GM12878 (cell line): ENCODE measurements around the gene ZNF688. TPM values are rescaled to one million over a fixed set of nuclear protein-coding genes. Genes with fewer than 3 reads are reported as not detected.
A peak's percentile ranks its signal among the peaks of the same experiment; 100 is the strongest.

Experiments used
- ATAC-seq: fragments of 200-7000 bp; cut with Tn5 transposase; 3 replicates; pipeline ENCODE4 v1.9.1; 2020; ENCODE audit warnings: mild to moderate bottlenecking, moderate library complexity
- BruUV-seq: library from RNA; stranded (reverse); fragments of 400-500 nt; replicated peaks from 2 replicates; lab custom pipeline; 2021; lab: Mats Ljungman, UMichigan
- CTCF ChIA-PET: fragments of 300-600 bp; sonication (Branson Sonifier 250); formaldehyde crosslinking; extraction: SDS; loops from one replicate; lab custom pipeline; 2021; ENCODE audit warnings: inconsistent platforms; lab: Yijun Ruan, JAX
- POLR2A ChIA-PET: fragments of 350-600 bp; formaldehyde crosslinking; extraction: SDS; loops from one replicate; lab custom pipeline; 2021; ENCODE audit warnings: inconsistent platforms; lab: Charles Lee
- RAD21 ChIA-PET: fragments of 300-600 bp; sonication (Branson Sonifier 250); formaldehyde crosslinking; loops from one replicate; lab custom pipeline; 2023; ENCODE audit warnings: antibody characterized with exemption; ENCODE audit not compliant: unreplicated experiment; lab: Charles Lee
- SMC1A ChIA-PET: fragments of 300-600 bp; sonication (Branson Sonifier 250); formaldehyde crosslinking; loops from one replicate; lab custom pipeline; 2023; ENCODE audit not compliant: unreplicated experiment, uncharacterized antibody; lab: Charles Lee
- DNase-seq: peaks from one replicate; pipeline ENCODE4 v3.0.0-alpha.2; 2011; ENCODE audit warnings: low read depth, low spot score
- FAIRE-seq: peaks from 3 replicates; lab custom pipeline; 2011; peaks lifted over from hg19 to GRCh38; lab: Jason Lieb, UNC
- H2AFZ ChIP-seq: 2 replicates; pipeline ENCODE4 v1.6.0; 2011; ENCODE audit warnings: low read depth, low read length, control low read depth; ENCODE audit not compliant: control insufficient read depth
- H3K27ac ChIP-seq: 2 replicates; pipeline ENCODE4 v1.5.1; 2011; ENCODE audit warnings: control low read depth; ENCODE audit not compliant: control insufficient read depth, insufficient read depth
- H3K27me3 ChIP-seq, 2 experiments: replicated peaks in 1 of 2; 2 replicates each; pipeline versions ENCODE4 v1.6.0 to v1.6.1; 2011; ENCODE audit warnings: low read length in 1 of 2; ENCODE audit not compliant: control insufficient read depth in 2 of 2, insufficient read depth in 2 of 2
- H3K36me3 ChIP-seq, 2 experiments: 2 replicates each; pipeline ENCODE4 v1.5.1; 2011; ENCODE audit warnings: low read length in 1 of 2; ENCODE audit not compliant: control insufficient read depth in 2 of 2, insufficient read depth in 2 of 2
- H3K4me1 ChIP-seq: 2 replicates; pipeline ENCODE4 v1.6.1; 2011; ENCODE audit warnings: mild to moderate bottlenecking, low read length, moderate library complexity, mixed read lengths; ENCODE audit not compliant: control insufficient read depth, insufficient read depth
- H3K4me2 ChIP-seq: 2 replicates; pipeline ENCODE4 v1.6.0; 2011; ENCODE audit warnings: control low read depth; ENCODE audit not compliant: control insufficient read depth, insufficient read depth
- H3K4me3 ChIP-seq: fragments of 200-600 bp; sonication (generic); 2 replicates; pipeline ENCODE4 v1.5.1; 2016
- H3K79me2 ChIP-seq: 2 replicates; pipeline ENCODE4 v1.6.0; 2011; ENCODE audit warnings: low read length; ENCODE audit not compliant: control insufficient read depth, insufficient read depth
- H3K9ac ChIP-seq: 2 replicates; pipeline ENCODE4 v1.8.0; 2011; ENCODE audit warnings: low read length, control low read depth, mixed read lengths; ENCODE audit not compliant: control insufficient read depth, insufficient read depth
- H3K9me3 ChIP-seq: replicated peaks from 3 replicates; pipeline ENCODE4 v1.5.1; 2011; ENCODE audit warnings: mild to moderate bottlenecking, low read length; ENCODE audit not compliant: control insufficient read depth, insufficient read depth
- H4K20me1 ChIP-seq: 2 replicates; pipeline ENCODE4 v1.6.0; 2011; ENCODE audit not compliant: control insufficient read depth, insufficient read depth
- JUND ChIP-seq: IDR thresholded peaks from 2 replicates; pipeline ENCODE4 v1.6.1; 2012; ENCODE audit warnings: low read depth, mild to moderate bottlenecking, low read length, improper control_type of control experiment, moderate library complexity
- KAT2A ChIP-seq: conservative IDR thresholded peaks from 2 replicates; pipeline ENCODE4 v1.6.1; 2011; ENCODE audit warnings: low read depth, low read length; ENCODE audit not compliant: control insufficient read depth
- LARP7 ChIP-seq: fragments of 450-650 bp; IDR thresholded peaks from 2 replicates; pipeline ENCODE4 v1.6.1; 2017; ENCODE audit warnings: mild to moderate bottlenecking
- MTA2 ChIP-seq: fragments of 450-650 bp; IDR thresholded peaks from 2 replicates; pipeline ENCODE4 v1.6.1; 2016; ENCODE audit warnings: low read depth, mild to moderate bottlenecking, moderate library complexity
- NFYB ChIP-seq: IDR thresholded peaks from 2 replicates; pipeline ENCODE4 v1.6.1; 2011; ENCODE audit warnings: low read depth, mild to moderate bottlenecking, low read length, improper control_type of control experiment, moderate library complexity; ENCODE audit not compliant: insufficient read depth
- POU2F2 ChIP-seq: IDR thresholded peaks from 3 replicates; pipeline ENCODE4 v1.6.1; 2011; ENCODE audit warnings: low read depth, mild to moderate bottlenecking, low read length, borderline replicate concordance
- RAD51 ChIP-seq: fragments of 450-650 bp; IDR thresholded peaks from 2 replicates; pipeline ENCODE4 v1.6.1; 2016; ENCODE audit warnings: moderate library complexity, mild to moderate bottlenecking, inconsistent platforms
- RFX5 ChIP-seq: IDR thresholded peaks from 2 replicates; pipeline ENCODE4 v1.6.1; 2011; ENCODE audit warnings: low read depth, low read length, improper control_type of control experiment
- SP1 ChIP-seq: IDR thresholded peaks from one replicate; pipeline ENCODE4 v1.6.1; 2011; ENCODE audit warnings: low read depth, low read length
- SPI1 ChIP-seq: IDR thresholded peaks from 2 replicates; pipeline ENCODE4 v1.6.1; 2011; ENCODE audit warnings: low read depth, mild to moderate bottlenecking, low read length, moderate library complexity, borderline replicate concordance; ENCODE audit not compliant: insufficient read depth
- SREBF1 ChIP-seq: IDR thresholded peaks from 2 replicates; pipeline ENCODE4 v1.6.1; 2012; ENCODE audit warnings: mild to moderate bottlenecking, low read length
- ZSCAN29 ChIP-seq: fragments of 450-650 bp; IDR thresholded peaks from 2 replicates; pipeline ENCODE4 v1.6.1; 2017; ENCODE audit warnings: mild to moderate bottlenecking, moderate library complexity
- WGBS: methylation state at CpG from one replicate; pipeline ENCODE4 v1.1.6; 2016; ENCODE audit warnings: low lambda C conversion rate; ENCODE audit not compliant: insufficient replicate concordance, insufficient coverage; ENCODE audit errors: missing lambda C conversion rate; 5-methylcytosine and 5-hydroxymethylcytosine counted together
- in situ Hi-C: fragments of 300-500 bp; cut with MboI; formaldehyde crosslinking; loops from 9 replicates; pipeline ENCODE4 v1.14.3; 2018; ENCODE audit warnings: mixed read lengths
- intact Hi-C: fragments of 100-400 bp; cut with micrococcal nuclease; formaldehyde crosslinking; loops from one replicate; pipeline ENCODE4 v1.14.2; 2022; ENCODE audit not compliant: unreplicated experiment
- polyA plus RNA-seq, 11 experiments: library from polyadenylated mRNA; depleted of rRNA in 4 of 11; unstranded in 6 of 11; stranded (reverse) in 5 of 11; fragments of >200 nt; fragmentation: Nextera tagmentation in 4 of 11; fragmentation: Illumina TruSeq in 1 of 11; extraction: Ambion mirVana in 4 of 11; extraction: Trizol in 1 of 11; gene quantifications; 1 replicate in 1 of 11; 2 replicates in 10 of 11; pipeline versions ENCODE4 v1.2.1 to v1.2.3, GENCODE V29; 2011 to 2016; ENCODE audit warnings: inconsistent platforms in 2 of 11, missing spikeins in 2 of 11, low read depth in 1 of 11
- total RNA-seq, 4 experiments: library from RNA; depleted of rRNA in 3 of 4; stranded (reverse); fragments of >200 nt in 3 of 4; fragmentation: Illumina TruSeq in 1 of 4; extraction: Trizol in 1 of 4; gene quantifications; 2 replicates each; pipeline versions ENCODE4 v1.2.1 to v1.2.3, GENCODE V29; 2013 to 2021
- TF ChIP-seq, protein P1 (sequence below): fragments of 450-650 bp; IDR thresholded peaks from 2 replicates; pipeline ENCODE4 v1.6.1; 2017; ENCODE audit warnings: mild to moderate bottlenecking, low read depth, inconsistent platforms; ENCODE audit not compliant: poor library complexity, severe bottlenecking
- TF ChIP-seq, protein P2 (sequence below): IDR thresholded peaks from 2 replicates; pipeline ENCODE4 v1.6.1; 2011; ENCODE audit warnings: low read depth, mild to moderate bottlenecking, low read length, moderate library complexity, borderline replicate concordance; ENCODE audit errors: extremely low read depth
- TF ChIP-seq, protein P3 (sequence below): fragments of 450-650 bp; IDR thresholded peaks from 2 replicates; pipeline ENCODE4 v1.6.1; 2018; ENCODE audit warnings: borderline replicate concordance, mild to moderate bottlenecking; ENCODE audit not compliant: partially characterized antibody

ZNF688 gene
- total and polyA plus RNA-seq, 10 of the 15 experiments (the other 5 are each of a cell fraction or from before 2014, with no cell fraction given) = 0.14 to 17.4 (median 10.6) TPM

DNA sequence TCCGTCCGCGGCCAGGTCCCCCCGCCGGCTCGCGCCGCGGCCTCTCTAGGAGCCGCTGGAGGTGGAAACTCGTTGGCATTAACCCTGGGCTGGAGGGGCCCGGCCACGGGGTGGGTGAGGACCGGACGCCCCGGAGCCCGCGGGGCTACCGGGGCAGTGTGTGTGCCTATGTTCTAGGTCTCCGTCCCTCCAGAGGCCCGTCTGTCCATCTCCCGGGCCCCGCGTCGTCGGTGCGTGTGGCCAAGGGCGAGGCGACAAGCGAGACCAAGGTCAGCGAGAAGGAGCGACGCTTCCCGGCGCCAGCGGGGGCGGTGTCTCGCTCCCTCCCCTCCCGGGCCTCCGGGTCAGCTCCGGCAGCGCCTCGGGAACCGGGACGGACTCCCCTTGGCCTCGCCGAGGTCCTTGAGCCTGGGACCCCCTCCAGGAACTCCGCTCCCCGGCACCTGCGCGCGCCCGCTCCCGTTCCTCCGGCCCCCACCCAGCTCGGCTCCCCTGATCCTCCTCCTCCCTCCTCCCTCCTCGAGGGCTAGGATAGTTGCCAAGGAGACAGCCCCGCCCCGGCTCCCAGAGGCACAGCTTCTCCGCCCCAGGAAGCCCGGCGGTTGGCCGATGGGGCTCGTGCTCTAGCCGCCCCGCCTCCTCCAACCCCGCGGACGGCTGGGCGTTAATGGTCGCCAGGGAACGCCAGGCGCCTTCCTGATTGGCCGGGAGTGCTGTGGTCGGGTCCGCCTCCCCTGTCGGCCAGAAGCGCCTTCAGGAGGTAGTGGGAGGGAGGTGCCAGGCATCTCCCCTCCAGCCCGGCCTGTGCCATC lies 44.5 kb downstream of the ZNF688 start:
- CTCF ChIA-PET = interaction anchor here (0.7 to 2.6 kb wide), 9 partner anchors 8 to 167 kb away, joined by 3 to 24 read pairs (median 4); partner anchors contain the start of genes DCTPP1 and ZNF764
- RAD21 ChIA-PET = interaction anchor here (0.6 to 1.4 kb wide), 14 partner anchors 8 to 108 kb away, joined by 3 to 17 read pairs (median 4); partner anchors contain the start of genes DCTPP1, ITGAL, SEPHS2 and ZNF764
- intact Hi-C loops = loop anchor here (1.0 to 2.0 kb wide), 2 partner anchors 55 to 96 kb away; partner anchors contain the start of genes DCTPP1 and ITGAL
- H3K4me1 ChIP-seq = peaks cover 15% of the 10 kb centered on the region
- WGBS = under 1% methylated on average over 55 of the region's 79 CpGs
- SMC1A ChIA-PET = interaction anchor here (0.9 to 2.0 kb wide), 4 partner anchors 30 to 97 kb away, joined by 4 to 10 read pairs (median 5); partner anchors contain the start of genes DCTPP1 and ITGAL
- H3K27me3 ChIP-seq = no peaks in the 10 kb centered on the region
- H3K4me2 ChIP-seq = peak overlapping the region; percentile 98
- H3K9ac ChIP-seq = peak overlapping the region; percentile 80
- FAIRE-seq = peak; percentile 97
- H3K79me2 ChIP-seq = no peaks in the 10 kb centered on the region
- peaks cover 2 to 6% of the 10 kb centered on the region in 2 experiments; a peak in 2 of 4 replicates for H3K36me3 ChIP-seq
- ATAC-seq = peak; percentile 95
- no TSS peak for BruUV-seq
- H4K20me1 ChIP-seq = no peaks in the 10 kb centered on the region
- peak overlapping the region; percentile 91 for H3K4me3 ChIP-seq
- H3K9me3 ChIP-seq = no peaks in the 10 kb centered on the region
- H3K27ac ChIP-seq = peak overlapping the region; percentile 93
- in situ Hi-C loops = no loop called here
- DNase-seq = peak; percentile 89
- H2AFZ ChIP-seq = peak overlapping the region; percentile 89
- POLR2A ChIA-PET = interaction anchor here (0.6 to 5.6 kb wide), 14 partner anchors 8 to 200 kb away, joined by 3 to 36 read pairs (median 4); partner anchors contain the start of genes DCTPP1 and ZNF688
- no peak for TF ChIP-seq SPI1
- peak; percentile 16; the same call in 1 of the 3 replicates for TF ChIP-seq POU2F2
- TF ChIP-seq LARP7 = peak; percentile 89
- peak; percentile 58 for TF ChIP-seq RFX5
- no peak; the same call in 1 of the 2 replicates for TF ChIP-seq RAD51
- TF ChIP-seq, protein P1, sequence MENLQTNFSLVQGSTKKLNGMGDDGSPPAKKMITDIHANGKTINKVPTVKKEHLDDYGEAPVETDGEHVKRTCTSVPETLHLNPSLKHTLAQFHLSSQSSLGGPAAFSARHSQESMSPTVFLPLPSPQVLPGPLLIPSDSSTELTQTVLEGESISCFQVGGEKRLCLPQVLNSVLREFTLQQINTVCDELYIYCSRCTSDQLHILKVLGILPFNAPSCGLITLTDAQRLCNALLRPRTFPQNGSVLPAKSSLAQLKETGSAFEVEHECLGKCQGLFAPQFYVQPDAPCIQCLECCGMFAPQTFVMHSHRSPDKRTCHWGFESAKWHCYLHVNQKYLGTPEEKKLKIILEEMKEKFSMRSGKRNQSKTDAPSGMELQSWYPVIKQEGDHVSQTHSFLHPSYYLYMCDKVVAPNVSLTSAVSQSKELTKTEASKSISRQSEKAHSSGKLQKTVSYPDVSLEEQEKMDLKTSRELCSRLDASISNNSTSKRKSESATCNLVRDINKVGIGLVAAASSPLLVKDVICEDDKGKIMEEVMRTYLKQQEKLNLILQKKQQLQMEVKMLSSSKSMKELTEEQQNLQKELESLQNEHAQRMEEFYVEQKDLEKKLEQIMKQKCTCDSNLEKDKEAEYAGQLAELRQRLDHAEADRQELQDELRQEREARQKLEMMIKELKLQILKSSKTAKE = no peak
- TF ChIP-seq SP1 = peak; percentile 63
- peak; percentile 74; the same call in 1 of the 2 replicates for TF ChIP-seq NFYB
- no peak for TF ChIP-seq MTA2
- TF ChIP-seq, protein P2, sequence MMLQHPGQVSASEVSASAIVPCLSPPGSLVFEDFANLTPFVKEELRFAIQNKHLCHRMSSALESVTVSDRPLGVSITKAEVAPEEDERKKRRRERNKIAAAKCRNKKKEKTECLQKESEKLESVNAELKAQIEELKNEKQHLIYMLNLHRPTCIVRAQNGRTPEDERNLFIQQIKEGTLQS = no peak
- 0 out of 2 replicates have a peak, but pooled peaks have one; percentile 23 for TF ChIP-seq SREBF1
- TF ChIP-seq JUND = no peak
- no peak for TF ChIP-seq KAT2A
- TF ChIP-seq, protein P3, sequence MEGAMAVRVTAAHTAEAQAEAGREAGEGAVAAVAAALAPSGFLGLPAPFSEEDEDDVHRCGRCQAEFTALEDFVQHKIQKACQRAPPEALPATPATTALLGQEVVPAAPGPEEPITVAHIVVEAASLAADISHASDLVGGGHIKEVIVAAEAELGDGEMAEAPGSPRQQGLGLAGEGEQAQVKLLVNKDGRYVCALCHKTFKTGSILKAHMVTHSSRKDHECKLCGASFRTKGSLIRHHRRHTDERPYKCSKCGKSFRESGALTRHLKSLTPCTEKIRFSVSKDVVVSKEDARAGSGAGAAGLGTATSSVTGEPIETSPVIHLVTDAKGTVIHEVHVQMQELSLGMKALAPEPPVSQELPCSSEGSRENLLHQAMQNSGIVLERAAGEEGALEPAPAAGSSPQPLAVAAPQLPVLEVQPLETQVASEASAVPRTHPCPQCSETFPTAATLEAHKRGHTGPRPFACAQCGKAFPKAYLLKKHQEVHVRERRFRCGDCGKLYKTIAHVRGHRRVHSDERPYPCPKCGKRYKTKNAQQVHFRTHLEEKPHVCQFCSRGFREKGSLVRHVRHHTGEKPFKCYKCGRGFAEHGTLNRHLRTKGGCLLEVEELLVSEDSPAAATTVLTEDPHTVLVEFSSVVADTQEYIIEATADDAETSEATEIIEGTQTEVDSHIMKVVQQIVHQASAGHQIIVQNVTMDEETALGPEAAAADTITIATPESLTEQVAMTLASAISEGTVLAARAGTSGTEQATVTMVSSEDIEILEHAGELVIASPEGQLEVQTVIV = no peak
- TF ChIP-seq ZSCAN29 = no peak
